HCT116 (cell line): ENCODE results near the gene PHF19. TPM values are rescaled to one million over a fixed set of nuclear protein-coding genes. Genes with fewer than 3 reads are reported as not detected.

Experiments used
- ATAC-seq: fragments of 200-7000 bp; cut with Tn5 transposase; 2 replicates; pipeline ENCODE4 v1.9.1; 2020; ENCODE audit warnings: mild to moderate bottlenecking, moderate library complexity
- BruUV-seq: library from RNA; stranded (reverse); fragments of 400-500 nt; replicated peaks from 2 replicates; lab custom pipeline; 2021; lab: Mats Ljungman, UMichigan
- CTCF ChIA-PET: fragments of 300-600 bp; sonication (Branson Sonifier 250); formaldehyde crosslinking; loops from one replicate; lab custom pipeline; 2021; ENCODE audit warnings: antibody characterized with exemption; lab: Charles Lee
- POLR2A ChIA-PET: fragments of 300-600, 350-600 bp; sonication (Branson Sonifier 250); formaldehyde crosslinking; loops from one replicate; lab custom pipeline; 2021; ENCODE audit warnings: antibody characterized with exemption; lab: Charles Lee
- RAD21 ChIA-PET, 2 experiments: fragments of 300-600 bp; sonication (Branson Sonifier 250); formaldehyde crosslinking; loops; one replicate each; lab custom pipeline; 2023; ENCODE audit warnings: low total read pairs in 2 of 2; ENCODE audit not compliant: uncharacterized antibody in 2 of 2, unreplicated experiment in 2 of 2, low non-redundant PET in 1 of 2; lab: Charles Lee
- DNase-seq: peaks from one replicate; pipeline ENCODE4 v3.0.0-alpha.2; 2010; ENCODE audit warnings: low read depth, low spot score
- H2AFZ ChIP-seq: fragments of 200-600 bp; shearing (Covaris generic), sonication (generic); 2 replicates; pipeline ENCODE4 v1.6.1; 2017; ENCODE audit warnings: low read depth, mixed run types, mixed read lengths, antibody characterized with exemption, low read length; ENCODE audit not compliant: poor library complexity, severe bottlenecking
- H3K27ac ChIP-seq: 2 replicates; pipeline ENCODE4 v1.5.1; 2012; ENCODE audit warnings: low read depth, low read length
- H3K27me3 ChIP-seq: fragments of 200-600 bp; sonication (generic); 2 replicates; pipeline ENCODE4 v1.6.1; 2016; ENCODE audit warnings: mixed run types, low read length, mixed read lengths; ENCODE audit not compliant: insufficient read depth
- H3K36me3 ChIP-seq, 2 experiments: fragments of 200-500 bp in 1 of 2; fragments of 200-600 bp in 1 of 2; sonication (Bioruptor generic) in 1 of 2; sonication (generic) in 1 of 2; 2 replicates each; pipeline versions ENCODE4 v1.5.1 to v1.6.1; 2014 to 2016; ENCODE audit warnings: low read length in 2 of 2, inconsistent platforms in 1 of 2, mixed read lengths in 1 of 2, mixed run types in 1 of 2; ENCODE audit not compliant: insufficient read depth in 2 of 2, control insufficient read depth in 1 of 2
- H3K4me1 ChIP-seq, 2 experiments: fragments of 200-600 bp in 1 of 2; sonication (generic) in 1 of 2; 2 replicates each; pipeline versions ENCODE4 v1.5.1 to v1.6.1; 2012 to 2017; ENCODE audit warnings: low read length in 2 of 2, inconsistent platforms in 1 of 2, mild to moderate bottlenecking in 1 of 2, mixed read lengths in 1 of 2, mixed run types in 1 of 2, moderate library complexity in 1 of 2; ENCODE audit not compliant: insufficient read depth in 2 of 2, control insufficient read depth in 1 of 2
- H3K4me2 ChIP-seq: fragments of 200-600 bp; sonication (generic); 2 replicates; pipeline ENCODE4 v1.6.1; 2017; ENCODE audit warnings: mixed run types, low read length, mixed read lengths
- H3K4me3 ChIP-seq, 2 experiments: fragments of 200-600 bp in 1 of 2; sonication (generic) in 1 of 2; replicated peaks in 1 of 2; 2 replicates each; pipeline ENCODE4 v1.5.1; 2011 to 2016; ENCODE audit warnings: low read length in 2 of 2, control low read depth in 1 of 2, low read depth in 1 of 2, mild to moderate bottlenecking in 1 of 2, mixed read lengths in 1 of 2, mixed run types in 1 of 2
- H3K79me2 ChIP-seq: fragments of 200-600 bp; sonication (generic); 2 replicates; pipeline ENCODE4 v1.6.1; 2017; ENCODE audit warnings: mild to moderate bottlenecking, mixed run types, low read length, moderate library complexity, mixed read lengths; ENCODE audit not compliant: insufficient read depth
- H3K9ac ChIP-seq: fragments of 200-600 bp; sonication (generic); 2 replicates; pipeline ENCODE4 v1.6.1; 2016; ENCODE audit warnings: low read length, mixed read lengths
- H3K9me2 ChIP-seq: fragments of 200-600 bp; sonication (generic), shearing (Covaris generic); 2 replicates; pipeline ENCODE4 v1.6.1; 2017; ENCODE audit warnings: mixed run types, mild to moderate bottlenecking, moderate library complexity; ENCODE audit not compliant: insufficient read depth
- H3K9me3 ChIP-seq, 2 experiments: fragments of 200-500 bp in 1 of 2; fragments of 200-600 bp in 1 of 2; sonication (Bioruptor generic) in 1 of 2; sonication (generic) in 1 of 2; 2 replicates each; pipeline ENCODE4 v1.6.1; 2014 to 2017; ENCODE audit warnings: low read length in 2 of 2, mixed read lengths in 2 of 2, inconsistent platforms in 1 of 2, low read depth in 1 of 2, mild to moderate bottlenecking in 1 of 2, mixed run types in 1 of 2, moderate library complexity in 1 of 2; ENCODE audit not compliant: control insufficient read depth in 1 of 2, insufficient read depth in 1 of 2
- H4K20me1 ChIP-seq: fragments of 200-600 bp; sonication (generic), shearing (Covaris generic); 2 replicates; pipeline ENCODE4 v1.6.1; 2017; ENCODE audit warnings: mixed run types, mild to moderate bottlenecking, moderate library complexity; ENCODE audit not compliant: insufficient read depth
- EZH2phosphoT487 ChIP-seq: fragments of 200-600 bp; IDR thresholded peaks from 2 replicates; pipeline ENCODE4 v1.6.1; 2018; ENCODE audit warnings: antibody characterized with exemption, borderline replicate concordance
- RAD21 ChIP-seq: IDR thresholded peaks from 2 replicates; pipeline ENCODE4 v1.6.1; 2012; ENCODE audit warnings: low read depth, mild to moderate bottlenecking
- SIN3A ChIP-seq: IDR thresholded peaks from 2 replicates; pipeline ENCODE4 v1.6.1; 2012; ENCODE audit warnings: low read depth
- SRF ChIP-seq: IDR thresholded peaks from 2 replicates; pipeline ENCODE4 v1.6.1; 2012; ENCODE audit warnings: low read depth
- TCF7L2 ChIP-seq: IDR thresholded peaks from 2 replicates; pipeline ENCODE4 v1.7.0; 2011; ENCODE audit warnings: borderline replicate concordance, inconsistent platforms; ENCODE audit not compliant: insufficient read depth, insufficient read length; ENCODE audit errors: extremely low read depth
- ZFX ChIP-seq: fragments of 450-650 bp; IDR thresholded peaks from 2 replicates; pipeline ENCODE4 v1.6.1; 2017
- intact Hi-C: fragments of 100-400 bp; cut with micrococcal nuclease; formaldehyde crosslinking; loops from 2 replicates; pipeline ENCODE4 v1.10.0; 2022
- total RNA-seq: library from RNA; stranded (reverse); gene quantifications from one replicate; pipeline ENCODE4 v1.2.1, GENCODE V29; 2021; ENCODE audit not compliant: unreplicated experiment
- TF ChIP-seq, protein P1 (sequence below): IDR thresholded peaks from 2 replicates; pipeline ENCODE4 v1.6.1; 2012

The PHF19 gene
- total RNA-seq, 1 experiment from 2014 or later = 74.0 TPM

- Histone ChIP-seq H3K27me3 (no peaks in the 10 kb centered on the region), H3K79me2 (peaks cover 19% of the 10 kb centered on the region), H3K4me3 (peak overlapping the region in 1 of 2 experiments; percentile 20; a peak in 1 of 4 replicates), H3K27ac (peak overlapping the region; percentile 89), H3K4me1 (peaks cover 45 to 61% of the 10 kb centered on the region in 2 experiments), H3K9ac (peak overlapping the region; percentile 92), H3K4me2 (peak overlapping the region; percentile 97), H2AFZ (no peak overlapping the region), H3K9me2 (no peaks in the 10 kb centered on the region), H4K20me1 (no peaks in the 10 kb centered on the region), H3K9me3 (no peaks in the 10 kb centered on the region), H3K36me3 (peaks cover 0 to 19% of the 10 kb centered on the region in 2 experiments; a peak in 1 of 4 replicates)
- ChIA-PET CTCF (no interaction called here), RAD21 (no interaction called here), POLR2A (interaction anchor here (0.8 kb wide), 1 partner anchor 57 kb away, joined by 3 read pairs; no protein-coding TSS in a partner anchor)
- DNase-seq (no peak), ATAC-seq (no peak)
- TF ChIP-seq, protein P1, sequence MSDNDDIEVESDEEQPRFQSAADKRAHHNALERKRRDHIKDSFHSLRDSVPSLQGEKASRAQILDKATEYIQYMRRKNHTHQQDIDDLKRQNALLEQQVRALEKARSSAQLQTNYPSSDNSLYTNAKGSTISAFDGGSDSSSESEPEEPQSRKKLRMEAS = no peak
- TF ChIP-seq SIN3A = no peak
- TF ChIP-seq RAD21 = no peak
- no TSS peak for BruUV-seq
- intact Hi-C loops = loop anchor here (5.0 kb wide), 1 partner anchor 63 kb away; no protein-coding TSS in a partner anchor
Measured at GRCh38 chr9:120874226-120875194, 2.5 kb downstream of the PHF19 start.

DNA sequence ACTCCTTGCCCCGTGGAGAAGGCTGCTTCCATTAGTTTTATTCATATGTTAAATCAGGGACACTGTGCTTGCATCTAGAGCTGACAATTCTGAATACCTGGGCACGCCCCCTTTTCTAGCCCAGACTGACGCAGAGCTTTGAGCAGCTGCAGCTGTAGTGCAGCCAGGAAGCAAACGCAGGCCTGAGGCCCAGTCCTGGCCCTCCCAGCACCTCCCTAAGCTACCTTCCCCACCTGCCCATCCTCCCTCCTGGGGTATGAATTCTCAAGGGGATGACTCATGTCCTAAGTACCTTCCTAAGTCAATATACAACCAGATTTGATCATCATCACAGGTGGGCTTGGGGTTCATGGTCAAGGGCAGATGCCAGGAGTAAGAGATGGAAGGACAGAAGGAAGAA, 3.5 kb downstream of the PHF19 start:
- intact Hi-C loops = no loop called here
- H3K27me3 ChIP-seq = no peaks in the 10 kb centered on the region
- H3K4me1 ChIP-seq = peaks cover 47 to 63% of the 10 kb centered on the region in 2 experiments
- POLR2A ChIA-PET = interaction anchor here (0.8 to 1.1 kb wide), 2 partner anchors 30 to 58 kb away, joined by 3 read pairs; no protein-coding TSS in a partner anchor
- peak overlapping the region; percentile 97 for H3K4me2 ChIP-seq
- DNase-seq (peak; percentile 59), ATAC-seq (peak; percentile 18; the same call in 1 of the 2 replicates)
- TF ChIP-seq TCF7L2 (peak; percentile 67), ZFX (0 out of 2 replicates have a peak, but pooled peaks have one; percentile 26), SRF (no peak), EZH2phosphoT487 (no peak)
- no peaks in the 10 kb centered on the region for H3K9me3 ChIP-seq
- peak overlapping the region; percentile 89 for H3K27ac ChIP-seq
- RAD21 ChIA-PET = no interaction called here
- no peaks in the 10 kb centered on the region for H3K9me2 ChIP-seq
- peaks cover 0 to 19% of the 10 kb centered on the region in 2 experiments; a peak in 1 of 4 replicates for H3K36me3 ChIP-seq
- peaks cover 19% of the 10 kb centered on the region for H3K79me2 ChIP-seq
- no TSS peak for BruUV-seq
- H3K4me3 ChIP-seq = peak overlapping the region in 1 of 2 experiments; percentile 20; a peak in 1 of 4 replicates
- H4K20me1 ChIP-seq = no peaks in the 10 kb centered on the region
- H3K9ac ChIP-seq = peak overlapping the region; percentile 26
- no peak overlapping the region for H2AFZ ChIP-seq
- CTCF ChIA-PET = interaction anchor here (0.9 kb wide), 1 partner anchor 68 kb away, joined by 3 read pairs; no protein-coding TSS in a partner anchor
